SK-N-SH treated with all-trans-retinoic acid at 6 μM for 48 hours (cell line): Measurements from ENCODE around the gene MTHFD2L.
"Not testable (repeated sequence)": the region's sequence is repeated elsewhere in the genome, so short reads cannot be mapped to it uniquely, and the experiment has no call there.

Source experiments
- CSRNP3 ChIP-seq: fragments of 250-450 bp; sonication (Bioruptor Pico); IDR thresholded peaks from 2 replicates; pipeline ENCODE4 v1.5.1; 2021; ENCODE audit warnings: mild to moderate bottlenecking, moderate library complexity
- ISL1 ChIP-seq: fragments of 250-450 bp; sonication (Bioruptor Pico); IDR thresholded peaks from 2 replicates; pipeline ENCODE4 v2.1.2; 2022; ENCODE audit warnings: mild to moderate bottlenecking, moderate library complexity
- PATZ1 ChIP-seq: fragments of 250-450 bp; sonication (Bioruptor Pico); IDR thresholded peaks from 2 replicates; pipeline ENCODE4 v1.8.0; 2020; ENCODE audit warnings: mild to moderate bottlenecking, moderate library complexity, borderline replicate concordance
- PPARA ChIP-seq: fragments of 250-450 bp; sonication (Bioruptor Pico); IDR thresholded peaks from 2 replicates; pipeline ENCODE4 v1.5.0; 2020; ENCODE audit warnings: mild to moderate bottlenecking, borderline replicate concordance
- TCF4 ChIP-seq: fragments of 250-450 bp; sonication (Bioruptor Pico); IDR thresholded peaks from 2 replicates; pipeline ENCODE4 v1.8.0; 2021; ENCODE audit warnings: mild to moderate bottlenecking, moderate library complexity, borderline replicate concordance
- TOX ChIP-seq: fragments of 250-450 bp; sonication (Bioruptor Pico); IDR thresholded peaks from 2 replicates; pipeline ENCODE4 v1.8.0; 2021; ENCODE audit warnings: mild to moderate bottlenecking, moderate library complexity, borderline replicate concordance
- ZFP30 ChIP-seq: fragments of 450-650 bp; formaldehyde crosslinking; IDR thresholded peaks from 2 replicates; pipeline ENCODE4 v1.5.0; 2022; ENCODE audit warnings: mild to moderate bottlenecking, moderate library complexity

- not testable (repeated sequence) for TF ChIP-seq CSRNP3 (CRISPR knock-in tag); PPARA; ISL1 (CRISPR knock-in tag); ZFP30 (CRISPR knock-in tag); TOX (CRISPR knock-in tag); TCF4 (CRISPR knock-in tag); PATZ1 (CRISPR knock-in tag)
These were observed 57.3 kb downstream of the MTHFD2L start for GRCh38 chr4:74215236-74215635.
